WTC11 (cell line): Measurements from ENCODE around the gene COL26A1.
A peak's percentile ranks its signal among the peaks of the same experiment; 100 is the strongest.

Source experiments
- FOXJ3 ChIP-seq: sonication (generic); formaldehyde crosslinking; IDR thresholded peaks from 2 replicates; pipeline ENCODE4 v1.9.0; 2021; ENCODE audit warnings: missing genetic modification reagents, mild to moderate bottlenecking, borderline replicate concordance
- IRF2 ChIP-seq: sonication (generic); formaldehyde crosslinking; IDR thresholded peaks from 2 replicates; pipeline ENCODE4 v1.8.0; 2022; ENCODE audit warnings: low read depth, missing genetic modification reagents, borderline replicate concordance
- TF ChIP-seq, protein P1 (sequence below): sonication (generic); formaldehyde crosslinking; IDR thresholded peaks from 2 replicates; pipeline ENCODE4 v1.8.1; 2022; ENCODE audit warnings: low read depth, mild to moderate bottlenecking, moderate library complexity, missing genetic modification reagents, borderline replicate concordance
- TF ChIP-seq, protein P2 (sequence below): fragments of 200-600 bp; IDR thresholded peaks from 2 replicates; pipeline ENCODE4 v1.8.0; 2022; ENCODE audit warnings: antibody characterized with exemption
- TF ChIP-seq, protein P3 (sequence below): sonication (generic); formaldehyde crosslinking; IDR thresholded peaks from 2 replicates; pipeline ENCODE4 v1.8.1; 2023; ENCODE audit warnings: mild to moderate bottlenecking, missing genetic modification reagents, borderline replicate concordance
- TF ChIP-seq, protein P4 (sequence below): sonication (generic); formaldehyde crosslinking; IDR thresholded peaks from 2 replicates; pipeline ENCODE4 v1.8.0; 2022; ENCODE audit warnings: mild to moderate bottlenecking, missing genetic modification reagents
- TF ChIP-seq, protein P5 (sequence below): sonication (generic); formaldehyde crosslinking; IDR thresholded peaks from 2 replicates; pipeline ENCODE4 v1.8.0; 2022; ENCODE audit warnings: mild to moderate bottlenecking, missing genetic modification reagents

DNA sequence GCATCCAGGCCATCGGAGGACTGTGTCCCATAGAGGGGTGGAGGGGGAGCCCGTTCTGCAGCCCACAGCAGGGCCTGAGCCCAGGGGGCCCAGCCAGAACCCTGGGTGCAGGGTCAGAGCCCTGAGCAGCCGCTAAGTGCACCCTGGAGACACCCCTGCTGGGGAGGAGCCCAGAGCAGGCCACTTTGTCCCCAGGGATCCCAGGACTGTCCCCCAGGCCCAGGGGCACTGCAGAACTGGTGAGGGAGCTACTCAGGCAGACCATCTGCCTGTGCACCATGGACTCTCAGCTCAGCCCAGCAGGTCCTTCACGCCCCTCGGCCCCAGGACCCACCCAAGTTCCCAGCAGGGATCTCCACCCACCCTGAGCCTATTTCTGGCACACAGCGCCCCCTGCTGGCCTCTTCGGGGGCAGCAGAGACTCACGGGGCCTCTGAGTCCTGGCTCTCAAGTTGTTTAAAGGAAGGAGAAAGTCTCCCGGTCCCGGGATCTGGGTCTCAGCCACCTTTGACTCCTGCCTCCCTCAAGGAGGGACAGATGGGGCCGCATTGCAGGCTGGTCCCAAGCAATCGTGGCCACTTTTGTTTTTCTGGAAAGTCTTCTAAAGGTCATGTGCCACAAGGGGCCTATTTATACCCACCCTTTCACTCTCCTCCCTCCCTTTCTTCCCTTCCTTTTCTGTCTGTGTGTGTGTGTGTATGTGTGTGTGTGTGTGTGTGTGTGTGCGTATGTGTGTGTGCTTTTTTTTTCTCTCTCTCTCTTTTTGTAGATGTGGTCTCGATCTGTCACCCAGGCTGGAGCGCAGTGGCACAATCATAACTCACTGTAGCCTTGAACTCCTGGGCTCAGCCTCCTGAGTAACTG is 176.2 kb downstream of the COL26A1 start:
- TF ChIP-seq, protein P1, sequence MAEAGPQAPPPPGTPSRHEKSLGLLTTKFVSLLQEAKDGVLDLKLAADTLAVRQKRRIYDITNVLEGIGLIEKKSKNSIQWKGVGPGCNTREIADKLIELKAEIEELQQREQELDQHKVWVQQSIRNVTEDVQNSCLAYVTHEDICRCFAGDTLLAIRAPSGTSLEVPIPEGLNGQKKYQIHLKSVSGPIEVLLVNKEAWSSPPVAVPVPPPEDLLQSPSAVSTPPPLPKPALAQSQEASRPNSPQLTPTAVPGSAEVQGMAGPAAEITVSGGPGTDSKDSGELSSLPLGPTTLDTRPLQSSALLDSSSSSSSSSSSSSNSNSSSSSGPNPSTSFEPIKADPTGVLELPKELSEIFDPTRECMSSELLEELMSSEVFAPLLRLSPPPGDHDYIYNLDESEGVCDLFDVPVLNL (CRISPR knock-in tag): no peak
- TF ChIP-seq, protein P2, sequence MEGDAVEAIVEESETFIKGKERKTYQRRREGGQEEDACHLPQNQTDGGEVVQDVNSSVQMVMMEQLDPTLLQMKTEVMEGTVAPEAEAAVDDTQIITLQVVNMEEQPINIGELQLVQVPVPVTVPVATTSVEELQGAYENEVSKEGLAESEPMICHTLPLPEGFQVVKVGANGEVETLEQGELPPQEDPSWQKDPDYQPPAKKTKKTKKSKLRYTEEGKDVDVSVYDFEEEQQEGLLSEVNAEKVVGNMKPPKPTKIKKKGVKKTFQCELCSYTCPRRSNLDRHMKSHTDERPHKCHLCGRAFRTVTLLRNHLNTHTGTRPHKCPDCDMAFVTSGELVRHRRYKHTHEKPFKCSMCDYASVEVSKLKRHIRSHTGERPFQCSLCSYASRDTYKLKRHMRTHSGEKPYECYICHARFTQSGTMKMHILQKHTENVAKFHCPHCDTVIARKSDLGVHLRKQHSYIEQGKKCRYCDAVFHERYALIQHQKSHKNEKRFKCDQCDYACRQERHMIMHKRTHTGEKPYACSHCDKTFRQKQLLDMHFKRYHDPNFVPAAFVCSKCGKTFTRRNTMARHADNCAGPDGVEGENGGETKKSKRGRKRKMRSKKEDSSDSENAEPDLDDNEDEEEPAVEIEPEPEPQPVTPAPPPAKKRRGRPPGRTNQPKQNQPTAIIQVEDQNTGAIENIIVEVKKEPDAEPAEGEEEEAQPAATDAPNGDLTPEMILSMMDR: peak; percentile 98
- TF ChIP-seq, protein P3, sequence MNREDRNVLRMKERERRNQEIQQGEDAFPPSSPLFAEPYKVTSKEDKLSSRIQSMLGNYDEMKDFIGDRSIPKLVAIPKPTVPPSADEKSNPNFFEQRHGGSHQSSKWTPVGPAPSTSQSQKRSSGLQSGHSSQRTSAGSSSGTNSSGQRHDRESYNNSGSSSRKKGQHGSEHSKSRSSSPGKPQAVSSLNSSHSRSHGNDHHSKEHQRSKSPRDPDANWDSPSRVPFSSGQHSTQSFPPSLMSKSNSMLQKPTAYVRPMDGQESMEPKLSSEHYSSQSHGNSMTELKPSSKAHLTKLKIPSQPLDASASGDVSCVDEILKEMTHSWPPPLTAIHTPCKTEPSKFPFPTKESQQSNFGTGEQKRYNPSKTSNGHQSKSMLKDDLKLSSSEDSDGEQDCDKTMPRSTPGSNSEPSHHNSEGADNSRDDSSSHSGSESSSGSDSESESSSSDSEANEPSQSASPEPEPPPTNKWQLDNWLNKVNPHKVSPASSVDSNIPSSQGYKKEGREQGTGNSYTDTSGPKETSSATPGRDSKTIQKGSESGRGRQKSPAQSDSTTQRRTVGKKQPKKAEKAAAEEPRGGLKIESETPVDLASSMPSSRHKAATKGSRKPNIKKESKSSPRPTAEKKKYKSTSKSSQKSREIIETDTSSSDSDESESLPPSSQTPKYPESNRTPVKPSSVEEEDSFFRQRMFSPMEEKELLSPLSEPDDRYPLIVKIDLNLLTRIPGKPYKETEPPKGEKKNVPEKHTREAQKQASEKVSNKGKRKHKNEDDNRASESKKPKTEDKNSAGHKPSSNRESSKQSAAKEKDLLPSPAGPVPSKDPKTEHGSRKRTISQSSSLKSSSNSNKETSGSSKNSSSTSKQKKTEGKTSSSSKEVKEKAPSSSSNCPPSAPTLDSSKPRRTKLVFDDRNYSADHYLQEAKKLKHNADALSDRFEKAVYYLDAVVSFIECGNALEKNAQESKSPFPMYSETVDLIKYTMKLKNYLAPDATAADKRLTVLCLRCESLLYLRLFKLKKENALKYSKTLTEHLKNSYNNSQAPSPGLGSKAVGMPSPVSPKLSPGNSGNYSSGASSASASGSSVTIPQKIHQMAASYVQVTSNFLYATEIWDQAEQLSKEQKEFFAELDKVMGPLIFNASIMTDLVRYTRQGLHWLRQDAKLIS (CRISPR knock-in tag): no peak
- TF ChIP-seq, protein P4, sequence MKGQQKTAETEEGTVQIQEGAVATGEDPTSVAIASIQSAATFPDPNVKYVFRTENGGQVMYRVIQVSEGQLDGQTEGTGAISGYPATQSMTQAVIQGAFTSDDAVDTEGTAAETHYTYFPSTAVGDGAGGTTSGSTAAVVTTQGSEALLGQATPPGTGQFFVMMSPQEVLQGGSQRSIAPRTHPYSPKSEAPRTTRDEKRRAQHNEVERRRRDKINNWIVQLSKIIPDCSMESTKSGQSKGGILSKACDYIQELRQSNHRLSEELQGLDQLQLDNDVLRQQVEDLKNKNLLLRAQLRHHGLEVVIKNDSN (CRISPR knock-in tag): no peak
- TF ChIP-seq FOXJ3: no peak
- TF ChIP-seq IRF2 (CRISPR knock-in tag): no peak
- TF ChIP-seq, protein P5, sequence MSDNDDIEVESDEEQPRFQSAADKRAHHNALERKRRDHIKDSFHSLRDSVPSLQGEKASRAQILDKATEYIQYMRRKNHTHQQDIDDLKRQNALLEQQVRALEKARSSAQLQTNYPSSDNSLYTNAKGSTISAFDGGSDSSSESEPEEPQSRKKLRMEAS (CRISPR knock-in tag): no peak
